Measurements from ENCODE around the gene MYO1E. TPM values are rescaled to one million over a fixed set of nuclear protein-coding genes. Genes with fewer than 3 reads are reported as not detected.

Gene MYO1E
- total and polyA plus RNA-seq, 7 experiments from 2014 or later, result 2.3 to 67.1 (median 3.7) TPM; not detected in 2

GRCh38 chr15:59155431-59155830 is 217.2 kb downstream of the MYO1E start:
- Mint-ChIP-seq H3K9me3 (no peaks in the 10 kb centered on the region), H3K27me3 (no peaks in the 10 kb centered on the region), H3K36me3 (peaks cover 0 to 12% (median 0%) of the 10 kb centered on the region in 5 donors), H3K4me1 (no peaks in the 10 kb centered on the region), H3K4me3 (no peak overlapping the region), H3K27ac (no peak overlapping the region)
- H3K27ac ChIP-seq (ENCODE audit: low read depth, low read length), result no peak overlapping the region
- ATAC-seq (no peak), DNase-seq (no peak)
- ChIA-PET CTCF (no interaction called here), POLR2A (no interaction called here)
- H3K4me1 ChIP-seq (ENCODE audit: control insufficient read depth in 2 of 2, insufficient read depth in 2 of 2, low read length in 2 of 2), result no peaks in the 10 kb centered on the region
- H3K27me3 ChIP-seq (ENCODE audit: control insufficient read depth in 2 of 2, insufficient read depth in 2 of 2, low read length in 2 of 2), result no peaks in the 10 kb centered on the region
- H3K4me3 ChIP-seq (ENCODE audit: low read length), result no peak overlapping the region
- intact Hi-C loops (cut with micrococcal nuclease), result no loop called here
- H3K9me3 ChIP-seq (ENCODE audit: control insufficient read depth in 2 of 3, low read length in 3 of 3), result no peaks in the 10 kb centered on the region
- H3K36me3 ChIP-seq (ENCODE audit: control insufficient read depth in 2 of 3, insufficient read depth in 3 of 3, low read length in 3 of 3), result no peaks in the 10 kb centered on the region

- peaks cover 0 to 16% (median 0%) of the 10 kb centered on the region in 5 donors for H3K36me3 Mint-ChIP-seq
- intact Hi-C loops (cut with micrococcal nuclease), result no loop called here
- H3K27ac Mint-ChIP-seq, result no peak overlapping the region
- Histone ChIP-seq H3K27ac (ENCODE audit: low read depth, low read length) (no peak overlapping the region), H3K4me3 (ENCODE audit: low read length) (no peak overlapping the region), H3K9me3 (ENCODE audit: control insufficient read depth in 2 of 3, low read length in 3 of 3) (no peaks in the 10 kb centered on the region), H3K27me3 (ENCODE audit: control insufficient read depth in 2 of 2, insufficient read depth in 2 of 2, low read length in 2 of 2) (no peaks in the 10 kb centered on the region), H3K36me3 (ENCODE audit: control insufficient read depth in 2 of 3, insufficient read depth in 3 of 3, low read length in 3 of 3) (no peaks in the 10 kb centered on the region), H3K4me1 (ENCODE audit: control insufficient read depth in 2 of 2, insufficient read depth in 2 of 2, low read length in 2 of 2) (no peaks in the 10 kb centered on the region)
- no peaks in the 10 kb centered on the region for H3K4me1 Mint-ChIP-seq
- H3K4me3 Mint-ChIP-seq, result no peak overlapping the region
- ATAC-seq (no peak), DNase-seq (no peak)
- POLR2A ChIA-PET, result no interaction called here
- H3K9me3 Mint-ChIP-seq, result no peaks in the 10 kb centered on the region
- no peaks in the 10 kb centered on the region for H3K27me3 Mint-ChIP-seq
- CTCF ChIA-PET, result no interaction called here
Measured at GRCh38 chr15:59154243-59154642, 218.4 kb downstream of the MYO1E start.

GRCh38 chr15:59153466-59153865 is 219.2 kb downstream of the MYO1E start:
- H3K27me3 ChIP-seq (ENCODE audit: control insufficient read depth in 2 of 2, insufficient read depth in 2 of 2, low read length in 2 of 2), result no peaks in the 10 kb centered on the region
- Mint-ChIP-seq H3K4me3 (no peak overlapping the region), H3K9me3 (no peaks in the 10 kb centered on the region), H3K27ac (no peak overlapping the region), H3K27me3 (no peaks in the 10 kb centered on the region), H3K4me1 (no peaks in the 10 kb centered on the region), H3K36me3 (peaks cover 0 to 19% (median 0%) of the 10 kb centered on the region in 5 donors)
- ChIA-PET CTCF (no interaction called here), POLR2A (no interaction called here)
- no peaks in the 10 kb centered on the region for H3K4me1 ChIP-seq (ENCODE audit: control insufficient read depth in 2 of 2, insufficient read depth in 2 of 2, low read length in 2 of 2)
- DNase-seq, result no peak
- ATAC-seq, result no peak
- H3K27ac ChIP-seq (ENCODE audit: low read depth, low read length), result no peak overlapping the region
- no peak overlapping the region for H3K4me3 ChIP-seq (ENCODE audit: low read length)
- intact Hi-C loops (cut with micrococcal nuclease), result no loop called here
- no peaks in the 10 kb centered on the region for H3K36me3 ChIP-seq (ENCODE audit: control insufficient read depth in 2 of 3, insufficient read depth in 3 of 3, low read length in 3 of 3)
- no peaks in the 10 kb centered on the region for H3K9me3 ChIP-seq (ENCODE audit: control insufficient read depth in 2 of 3, low read length in 3 of 3)

GRCh38 chr15:59152694-59153450 is 219.8 kb downstream of the MYO1E start:
- POLR2A ChIA-PET, result no interaction called here
- CTCF ChIA-PET, result no interaction called here

GRCh38 chr15:59150185-59150584 is 222.5 kb downstream of the MYO1E start:
- POLR2A ChIA-PET, result no interaction called here

More at GRCh38 chr15:59152694-59153450, 219.8 kb downstream of the MYO1E start:
- ATAC-seq, result no peak
- no peak overlapping the region for H3K27ac ChIP-seq (ENCODE audit: low read depth, low read length)
- H3K36me3 ChIP-seq (ENCODE audit: control insufficient read depth in 2 of 3, insufficient read depth in 3 of 3, low read length in 3 of 3), result no peaks in the 10 kb centered on the region
- no peak overlapping the region for H3K27ac Mint-ChIP-seq
- H3K27me3 Mint-ChIP-seq, result no peaks in the 10 kb centered on the region
- H3K9me3 ChIP-seq (ENCODE audit: control insufficient read depth in 2 of 3, low read length in 3 of 3), result no peaks in the 10 kb centered on the region
- no peaks in the 10 kb centered on the region for H3K9me3 Mint-ChIP-seq
- intact Hi-C loops (cut with micrococcal nuclease), result no loop called here
- no peaks in the 10 kb centered on the region for H3K4me1 Mint-ChIP-seq
- peaks cover 0 to 19% (median 0%) of the 10 kb centered on the region in 5 donors for H3K36me3 Mint-ChIP-seq
- H3K4me1 ChIP-seq (ENCODE audit: control insufficient read depth in 2 of 2, insufficient read depth in 2 of 2, low read length in 2 of 2), result no peaks in the 10 kb centered on the region
- no peak overlapping the region for H3K4me3 ChIP-seq (ENCODE audit: low read length)
- H3K27me3 ChIP-seq (ENCODE audit: control insufficient read depth in 2 of 2, insufficient read depth in 2 of 2, low read length in 2 of 2), result no peaks in the 10 kb centered on the region
- no peak for DNase-seq
- no peak overlapping the region for H3K4me3 Mint-ChIP-seq

GRCh38 chr15:59148153-59148833 is 224.4 kb downstream of the MYO1E start:
- Mint-ChIP-seq H3K27me3 (no peaks in the 10 kb centered on the region), H3K4me1 (no peaks in the 10 kb centered on the region), H3K9me3 (no peaks in the 10 kb centered on the region), H3K27ac (no peak overlapping the region), H3K36me3 (peaks cover 0 to 16% (median 0%) of the 10 kb centered on the region in 5 donors), H3K4me3 (no peak overlapping the region)
- Histone ChIP-seq H3K36me3 (ENCODE audit: control insufficient read depth in 2 of 3, insufficient read depth in 3 of 3, low read length in 3 of 3) (no peaks in the 10 kb centered on the region), H3K4me1 (ENCODE audit: control insufficient read depth in 2 of 2, insufficient read depth in 2 of 2, low read length in 2 of 2) (no peaks in the 10 kb centered on the region), H3K27me3 (ENCODE audit: control insufficient read depth in 2 of 2, insufficient read depth in 2 of 2, low read length in 2 of 2) (no peaks in the 10 kb centered on the region), H3K27ac (ENCODE audit: low read depth, low read length) (no peak overlapping the region), H3K9me3 (ENCODE audit: control insufficient read depth in 2 of 3, low read length in 3 of 3) (no peaks in the 10 kb centered on the region), H3K4me3 (ENCODE audit: low read length) (no peak overlapping the region)
- ChIA-PET CTCF (interaction anchor here (0.5 kb wide), 1 partner anchor 478 kb away, joined by 3 read pairs; no protein-coding TSS in a partner anchor), POLR2A (no interaction called here)
- no peak for ATAC-seq
- no peak for DNase-seq
- intact Hi-C loops (cut with micrococcal nuclease), result no loop called here

More at GRCh38 chr15:59150185-59150584, 222.5 kb downstream of the MYO1E start:
- no peak overlapping the region for H3K4me3 ChIP-seq (ENCODE audit: low read length)
- Mint-ChIP-seq H3K27ac (no peak overlapping the region), H3K36me3 (peaks cover 0 to 14% (median 0%) of the 10 kb centered on the region in 5 donors), H3K4me1 (no peaks in the 10 kb centered on the region), H3K27me3 (no peaks in the 10 kb centered on the region), H3K4me3 (no peak overlapping the region), H3K9me3 (no peaks in the 10 kb centered on the region)
- no peaks in the 10 kb centered on the region for H3K4me1 ChIP-seq (ENCODE audit: control insufficient read depth in 2 of 2, insufficient read depth in 2 of 2, low read length in 2 of 2)
- H3K27ac ChIP-seq (ENCODE audit: low read depth, low read length), result no peak overlapping the region
- intact Hi-C loops (cut with micrococcal nuclease), result no loop called here
- H3K9me3 ChIP-seq (ENCODE audit: control insufficient read depth in 2 of 3, low read length in 3 of 3), result no peaks in the 10 kb centered on the region
- no peaks in the 10 kb centered on the region for H3K27me3 ChIP-seq (ENCODE audit: control insufficient read depth in 2 of 2, insufficient read depth in 2 of 2, low read length in 2 of 2)
- ATAC-seq (no peak), DNase-seq (no peak)
- CTCF ChIA-PET, result no interaction called here
- no peaks in the 10 kb centered on the region for H3K36me3 ChIP-seq (ENCODE audit: control insufficient read depth in 2 of 3, insufficient read depth in 3 of 3, low read length in 3 of 3)

GRCh38 chr15:59147666-59148065 is 225.0 kb downstream of the MYO1E start:
- ChIA-PET POLR2A (no interaction called here), CTCF (no interaction called here)
- Histone ChIP-seq H3K4me3 (ENCODE audit: low read length) (no peak overlapping the region), H3K27ac (ENCODE audit: low read depth, low read length) (no peak overlapping the region), H3K27me3 (ENCODE audit: control insufficient read depth in 2 of 2, insufficient read depth in 2 of 2, low read length in 2 of 2) (no peaks in the 10 kb centered on the region), H3K4me1 (ENCODE audit: control insufficient read depth in 2 of 2, insufficient read depth in 2 of 2, low read length in 2 of 2) (no peaks in the 10 kb centered on the region), H3K36me3 (ENCODE audit: control insufficient read depth in 2 of 3, insufficient read depth in 3 of 3, low read length in 3 of 3) (no peaks in the 10 kb centered on the region), H3K9me3 (ENCODE audit: control insufficient read depth in 2 of 3, low read length in 3 of 3) (no peaks in the 10 kb centered on the region)
- no peak overlapping the region for H3K27ac Mint-ChIP-seq
- no peaks in the 10 kb centered on the region for H3K27me3 Mint-ChIP-seq
- ATAC-seq (no peak), DNase-seq (no peak)
- no peak overlapping the region for H3K4me3 Mint-ChIP-seq
- intact Hi-C loops (cut with micrococcal nuclease), result no loop called here
- H3K36me3 Mint-ChIP-seq, result peaks cover 0 to 16% (median 0%) of the 10 kb centered on the region in 5 donors
- H3K9me3 Mint-ChIP-seq, result no peaks in the 10 kb centered on the region
- H3K4me1 Mint-ChIP-seq, result no peaks in the 10 kb centered on the region

All from naive thymus-derived CD4-positive, alpha-beta T cell (primary cell).